ENCODE measurements around the gene PAGE2B.
"Not testable (repeated sequence)": the region's sequence is repeated elsewhere in the genome, so short reads cannot be mapped to it uniquely, and the experiment has no call there.

Gene PAGE2B

DNA sequence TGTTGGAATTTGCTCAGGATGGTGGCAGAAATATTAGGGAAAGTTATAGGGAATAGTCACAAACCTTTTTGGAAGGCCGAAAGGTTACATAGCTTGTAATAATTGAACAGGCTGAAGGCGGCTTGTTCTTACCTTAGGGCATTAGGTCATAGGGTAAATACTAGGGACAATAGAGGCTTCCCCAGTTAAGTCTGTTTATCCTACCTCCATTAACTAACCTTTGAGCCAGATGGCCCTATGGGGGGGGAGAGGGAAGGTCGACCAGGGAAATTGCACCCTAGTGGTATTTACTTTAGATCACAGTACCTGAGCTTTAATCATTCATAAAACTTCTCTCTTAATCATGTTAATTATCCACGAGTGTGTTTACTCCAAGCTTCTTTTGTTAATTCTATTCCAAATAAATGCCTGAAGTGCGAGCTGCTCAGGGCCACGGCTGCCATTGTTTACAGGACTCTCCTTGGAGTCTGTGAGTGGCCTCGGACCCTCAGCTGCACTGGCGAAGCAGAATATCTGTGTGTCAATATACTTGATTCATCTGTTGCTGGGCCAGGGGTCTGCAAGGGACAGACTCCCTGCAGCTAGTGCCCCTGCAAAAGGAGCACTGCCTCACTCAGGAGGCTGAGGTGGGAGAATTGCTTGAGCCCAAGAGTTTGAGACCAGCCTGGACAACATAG is 36.9 kb downstream of the PAGE2B start:
- no peak for DNase-seq

DNA sequence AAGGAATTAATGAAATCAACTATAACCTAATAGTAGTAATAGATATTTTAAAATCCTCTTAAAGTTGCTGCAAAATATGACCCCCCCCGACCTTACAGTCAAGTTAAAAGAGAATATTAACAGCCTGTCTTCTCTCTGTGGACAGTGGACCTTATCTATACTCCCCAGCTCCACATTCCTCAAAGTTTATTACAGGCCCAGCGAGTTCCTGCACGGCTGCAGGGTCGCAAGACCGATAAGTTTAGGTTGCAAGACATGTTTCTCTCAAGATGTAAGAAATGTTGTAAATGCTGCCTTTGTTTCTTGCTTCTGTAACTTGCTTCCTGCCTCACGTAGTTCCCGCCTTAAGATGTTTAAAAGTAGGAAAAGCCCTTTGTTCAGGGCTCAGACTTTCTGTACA is 41.8 kb downstream of the PAGE2B start:
- not testable (repeated sequence) for DNase-seq

DNA sequence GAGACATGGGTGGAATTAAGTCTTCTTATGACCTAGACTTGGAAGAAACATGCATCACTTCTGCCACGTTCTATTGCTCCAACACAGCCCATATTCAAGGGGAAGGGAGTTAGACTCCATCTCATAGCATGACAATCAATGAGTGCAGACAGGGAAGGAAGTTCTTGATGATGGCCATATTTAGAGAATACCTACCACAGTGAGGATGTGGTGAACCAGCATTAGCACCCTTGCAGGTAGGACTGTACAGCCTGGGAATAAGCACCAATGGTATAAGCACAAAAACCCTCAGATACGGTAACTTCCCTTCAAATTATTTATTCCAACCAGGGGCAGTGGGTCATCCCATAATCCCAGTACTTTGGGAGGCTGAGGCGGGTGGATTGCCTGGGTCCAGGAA is 43.7 kb downstream of the PAGE2B start:
- DNase-seq, result no peak

DNA sequence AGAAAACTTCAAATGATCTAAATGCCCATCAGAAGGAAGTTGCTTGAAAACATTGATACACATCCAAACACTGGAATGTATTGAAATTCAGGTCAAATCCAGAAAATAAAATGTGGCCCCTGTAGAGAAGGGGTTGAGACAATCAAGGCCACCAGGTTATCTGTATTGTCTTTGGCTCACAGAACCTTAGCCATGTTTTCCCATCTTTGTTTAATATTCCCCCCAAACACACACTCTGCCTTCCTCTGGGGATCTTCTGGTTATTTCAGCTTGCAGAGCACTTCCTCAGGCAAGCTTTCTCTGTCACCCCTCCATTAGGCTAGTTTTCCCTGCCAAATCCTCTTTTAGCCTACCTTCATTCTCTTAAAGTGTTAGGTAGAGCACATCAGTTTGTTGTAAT is 44.4 kb downstream of the PAGE2B start:
- no peak for DNase-seq

DNA sequence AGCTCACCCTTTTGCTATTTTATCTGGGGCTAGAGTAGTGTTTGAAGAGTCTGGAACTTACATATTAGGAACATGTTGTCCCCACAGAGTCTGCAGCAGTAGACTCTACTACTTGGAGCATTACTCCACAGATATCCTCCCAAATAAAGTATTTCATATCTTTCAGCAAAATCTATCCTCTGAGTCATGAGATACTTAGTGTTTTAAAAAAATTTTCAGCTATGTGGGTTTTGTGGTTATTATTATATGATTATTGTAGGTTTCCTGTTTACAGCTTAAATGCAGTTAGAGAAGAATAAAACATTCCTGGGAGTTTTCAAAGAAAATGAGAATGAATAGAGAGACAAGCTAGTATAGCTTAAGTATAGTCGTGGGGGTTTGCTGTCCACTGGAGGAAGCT is 44.9 kb downstream of the PAGE2B start:
- no peak for DNase-seq

DNA sequence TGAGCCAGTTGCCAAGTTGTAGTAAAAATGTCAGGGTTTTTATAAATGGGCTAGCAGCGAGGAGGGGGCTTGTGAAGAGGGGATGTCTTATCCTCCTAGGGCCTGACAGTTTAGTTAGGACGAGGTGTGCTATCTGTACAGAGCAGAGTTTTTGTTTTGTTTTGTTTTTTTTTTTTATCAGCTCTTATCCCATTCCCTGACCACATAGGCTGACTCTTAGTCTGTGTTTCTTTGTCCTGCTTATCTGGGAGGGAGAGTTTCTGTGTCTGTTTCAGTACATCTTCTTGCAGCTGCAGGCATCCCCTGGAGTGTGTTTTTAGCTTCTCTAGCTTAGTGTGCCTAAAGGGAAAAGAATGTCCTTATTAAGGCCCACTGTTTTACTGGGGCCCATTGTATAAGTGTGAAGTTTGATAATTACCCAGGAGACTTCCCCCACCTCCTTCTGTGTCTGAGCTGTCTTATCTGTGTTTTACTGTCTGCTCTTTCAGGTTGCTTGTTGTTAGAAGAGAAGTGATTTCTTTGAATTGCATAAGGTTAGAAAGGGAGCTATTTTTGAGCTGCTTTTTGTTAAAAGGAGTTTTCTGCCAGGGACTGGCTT is 46.0 kb downstream of the PAGE2B start:
- no peak for DNase-seq

DNA sequence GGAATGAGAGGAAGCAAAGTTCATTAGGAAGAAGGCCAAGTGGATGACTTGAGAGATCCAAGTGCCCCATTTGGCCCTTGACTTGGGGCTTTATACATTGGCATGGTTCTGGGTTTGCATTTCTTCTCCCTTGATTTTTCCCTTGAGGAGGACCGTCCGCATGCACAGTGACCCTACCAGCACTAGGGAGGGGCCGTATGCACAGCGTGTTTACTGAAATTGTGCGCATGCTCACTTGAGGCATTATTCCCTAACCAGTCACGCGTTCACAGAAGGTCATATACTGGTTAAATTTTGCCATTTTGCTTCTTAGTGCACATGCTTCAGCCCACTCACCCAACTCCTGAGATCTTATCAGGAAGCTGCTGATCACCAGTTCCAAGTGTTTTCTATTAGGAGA is 49.1 kb downstream of the PAGE2B start:
- DNase-seq, result no peak

DNA sequence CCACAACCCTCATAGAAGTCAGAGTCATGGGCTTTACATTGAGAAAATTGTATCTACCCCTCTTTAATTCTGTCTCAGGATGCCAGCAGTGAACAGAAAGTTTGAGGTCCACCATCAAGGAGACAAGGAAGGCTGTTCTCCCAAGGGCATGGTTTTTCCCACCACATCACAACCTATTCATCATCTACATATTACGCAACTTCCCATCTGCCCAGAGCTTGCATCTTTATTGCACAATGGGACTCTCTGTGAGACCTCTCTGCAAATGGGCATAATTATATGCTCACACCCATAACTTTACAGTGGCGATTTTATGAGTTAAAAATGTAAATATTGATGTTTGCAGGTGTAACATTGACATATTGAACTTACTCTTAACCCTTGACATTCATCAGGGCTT is 52.9 kb downstream of the PAGE2B start:
- peak; percentile 15 to 21 for DNase-seq
